GM19238 (cell line): Measurements from ENCODE around the gene DCX.

Experiments
- DNase-seq: peaks from one replicate; pipeline ENCODE4 v3.0.0; 2011; ENCODE audit warnings: low spot score; ENCODE audit not compliant: insufficient read length

DCX gene

DNA sequence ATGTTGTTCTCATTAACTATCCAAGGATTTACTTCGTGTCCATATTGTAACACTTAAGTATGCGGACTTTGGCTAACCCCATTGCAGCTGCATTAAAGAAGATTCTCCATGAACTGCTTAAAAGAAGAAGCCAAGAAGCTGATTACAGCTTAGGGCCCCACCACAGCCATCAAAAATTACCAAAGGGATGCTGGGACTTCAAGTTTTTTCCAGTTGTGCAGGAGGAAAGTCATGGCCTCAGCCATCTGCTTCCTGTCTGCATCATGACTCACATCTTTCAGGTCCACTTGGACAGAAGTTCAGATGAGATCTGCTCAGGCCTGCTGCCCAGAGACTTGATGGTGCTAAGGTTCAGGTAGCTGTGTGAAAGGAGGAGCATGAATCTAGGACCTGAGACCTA, 102.9 kb downstream of the DCX start:
- DNase-seq: no peak

DNA sequence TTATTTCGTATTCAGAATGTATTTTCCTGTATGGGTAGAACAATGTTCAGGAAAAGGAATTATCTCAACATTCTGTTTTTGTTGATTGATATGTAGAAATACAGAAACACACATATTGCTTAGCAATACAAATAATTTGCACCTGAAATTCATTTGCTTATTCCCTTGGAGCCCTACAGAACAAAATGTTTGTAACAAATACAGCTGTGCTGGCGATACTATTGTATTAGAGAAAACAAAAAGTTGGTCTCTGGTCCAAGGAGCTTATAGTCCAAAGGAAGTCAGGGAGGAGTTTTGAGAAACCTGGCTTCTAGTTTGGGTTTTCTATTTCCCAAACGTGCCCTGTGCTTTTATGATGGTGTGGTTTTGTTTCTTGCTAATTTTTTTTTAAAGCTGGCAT, 104.0 kb downstream of the DCX start:
- DNase-seq: no peak

DNA sequence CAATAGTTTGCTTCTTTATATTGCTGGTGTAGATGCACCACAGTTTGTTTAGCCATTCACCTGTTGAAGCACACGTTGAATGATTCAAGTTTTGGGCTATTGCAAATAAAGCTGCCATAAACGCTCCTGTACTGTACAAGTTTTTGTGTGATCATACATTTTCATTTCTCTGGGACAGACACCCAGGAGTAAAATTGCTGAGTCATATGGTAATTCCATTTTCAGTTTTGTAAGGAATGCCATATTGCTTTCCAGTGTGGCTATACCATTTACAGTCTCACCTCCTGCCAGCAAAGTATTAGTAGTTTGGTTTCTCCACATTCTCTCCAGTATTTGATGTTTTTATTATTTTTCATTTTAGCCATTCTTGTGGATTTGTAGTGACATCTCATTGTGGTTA, 109.7 kb downstream of the DCX start:
- DNase-seq: no peak

DNA sequence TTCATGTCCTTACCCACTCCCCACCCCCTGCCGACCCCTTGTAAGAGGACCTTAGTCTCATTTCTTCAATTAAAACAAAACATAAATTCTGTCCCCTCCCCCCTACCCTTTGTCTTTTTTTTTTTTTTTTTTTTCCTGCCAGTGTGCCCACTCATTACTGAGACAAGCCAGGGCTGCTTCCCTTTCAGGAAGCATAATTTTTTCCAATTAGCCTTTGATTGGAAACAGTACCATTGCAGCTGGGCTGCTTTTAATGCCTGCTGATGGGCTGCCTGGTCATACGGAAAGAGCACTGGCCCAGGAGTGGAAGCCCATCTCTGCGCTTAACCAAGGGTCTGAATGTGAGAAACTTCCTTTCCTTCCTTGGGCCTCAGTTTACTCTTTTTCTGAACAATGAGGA, 123.2 kb downstream of the DCX start:
- no peak for DNase-seq

DNA sequence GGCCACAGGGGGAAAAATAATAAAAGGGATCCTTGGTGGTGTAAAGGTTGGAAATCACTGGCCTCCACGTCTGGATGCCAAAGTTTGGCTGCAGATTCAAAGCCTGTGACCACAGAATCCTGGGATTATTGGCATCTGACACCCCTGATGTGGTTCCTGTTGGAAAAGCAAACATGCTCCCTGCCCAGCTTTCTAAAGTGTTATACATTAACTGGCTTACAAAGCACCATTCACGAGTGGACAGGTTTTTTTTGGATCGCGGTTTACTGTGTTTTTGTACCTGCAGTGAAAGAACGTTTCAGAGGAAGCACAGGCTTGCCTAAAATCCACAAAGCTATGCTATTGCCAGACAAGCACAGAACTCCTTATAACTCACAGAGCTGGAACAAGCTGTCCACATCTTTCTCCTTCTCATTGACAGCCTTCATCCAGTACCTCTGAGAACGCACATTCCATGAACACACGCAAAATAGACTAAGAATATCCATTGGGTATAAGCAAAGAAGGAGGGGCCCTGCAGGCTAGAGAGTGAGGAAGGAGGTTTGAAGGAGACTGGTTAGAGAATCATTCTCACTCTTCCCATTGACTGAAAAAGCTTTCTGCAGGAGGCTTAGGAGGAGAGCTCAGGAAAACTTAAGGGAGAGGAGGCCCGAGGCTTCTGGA, 127.2 kb downstream of the DCX start:
- no peak for DNase-seq

DNA sequence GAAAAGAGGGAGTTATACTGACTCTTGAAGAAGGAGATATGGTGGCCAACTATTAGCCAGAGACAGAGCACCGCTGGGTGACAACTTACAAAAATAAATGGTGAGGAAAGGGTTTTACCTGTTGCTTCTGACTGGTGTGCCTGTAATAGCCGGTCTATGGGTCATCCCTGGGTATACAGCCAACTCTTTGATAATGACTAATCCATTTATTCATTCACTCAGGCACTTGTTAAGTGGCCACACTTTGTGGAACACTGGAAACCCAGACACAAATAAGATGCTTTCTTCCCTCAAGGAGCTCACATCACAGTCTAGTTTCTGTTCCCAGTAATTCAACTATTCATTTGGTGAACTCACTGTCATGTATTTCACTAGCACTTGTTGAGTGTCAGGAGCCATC, 128.5 kb downstream of the DCX start:
- no peak for DNase-seq

DNA sequence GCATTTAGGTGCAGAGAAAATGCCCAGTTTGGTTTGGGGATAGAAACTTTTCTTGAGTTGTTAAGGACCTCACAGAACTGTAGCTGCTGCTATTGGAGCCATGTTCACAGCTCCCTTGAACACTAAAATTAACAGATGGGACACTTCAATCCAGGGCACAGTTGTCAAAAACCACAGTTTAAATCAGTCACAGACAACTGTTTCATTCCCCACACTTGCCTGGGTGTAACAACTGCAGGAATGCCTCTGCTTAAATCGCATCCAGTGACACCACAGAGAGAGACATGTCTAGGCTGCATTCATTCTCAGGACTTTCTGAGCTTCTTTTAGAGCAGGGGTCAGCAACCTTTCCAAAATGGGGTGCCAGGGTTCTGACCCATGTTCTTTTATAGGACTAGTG, 129.0 kb downstream of the DCX start:
- no peak for DNase-seq

DNA sequence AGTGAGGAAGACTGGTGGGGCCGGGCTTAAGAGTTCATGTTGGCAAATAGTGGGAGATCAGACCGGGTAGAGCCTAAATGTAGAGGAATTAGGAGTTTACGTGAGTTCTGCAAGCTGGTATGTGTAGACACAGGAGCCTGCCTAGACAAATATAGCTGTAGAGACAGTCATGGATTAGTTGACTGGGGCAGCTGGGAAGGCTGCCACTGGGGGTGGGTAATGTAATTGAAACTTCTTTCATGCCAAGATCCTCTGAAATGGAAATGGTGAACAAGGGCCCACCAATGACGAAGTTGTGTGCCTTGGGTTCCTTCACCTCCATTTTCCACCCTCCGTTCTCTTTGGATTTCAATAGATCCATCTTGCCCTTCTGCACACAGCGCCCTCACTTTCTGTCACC, 129.9 kb downstream of the DCX start:
- DNase-seq: no peak

DNA sequence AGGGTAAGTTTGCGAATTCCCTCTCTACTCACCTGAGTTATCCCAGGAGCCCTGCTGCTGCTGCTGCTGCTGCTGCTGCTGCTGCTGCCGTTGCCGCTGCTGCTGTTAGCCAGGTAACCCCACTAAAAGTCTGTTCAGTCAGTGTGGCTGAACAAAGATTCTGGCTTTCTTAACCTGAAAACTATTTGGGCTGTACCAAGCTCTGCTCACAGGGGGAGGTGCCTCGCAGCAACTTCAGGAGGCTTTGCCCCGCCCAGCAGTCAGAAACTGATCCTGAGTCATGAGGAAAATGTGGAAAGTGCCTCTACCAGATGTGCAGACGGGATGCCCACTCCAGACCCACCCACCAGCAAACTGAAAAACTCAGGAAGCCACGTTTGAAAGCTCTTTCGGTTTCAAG, 141.7 kb downstream of the DCX start, which contains the start of gene CAPN6:
CAPN6 (minus strand) TSS at position 145 of the 400 bp plus-strand sequence. CDS start 6,547 bp downstream, outside the sequence.
- no peak for DNase-seq

DNA sequence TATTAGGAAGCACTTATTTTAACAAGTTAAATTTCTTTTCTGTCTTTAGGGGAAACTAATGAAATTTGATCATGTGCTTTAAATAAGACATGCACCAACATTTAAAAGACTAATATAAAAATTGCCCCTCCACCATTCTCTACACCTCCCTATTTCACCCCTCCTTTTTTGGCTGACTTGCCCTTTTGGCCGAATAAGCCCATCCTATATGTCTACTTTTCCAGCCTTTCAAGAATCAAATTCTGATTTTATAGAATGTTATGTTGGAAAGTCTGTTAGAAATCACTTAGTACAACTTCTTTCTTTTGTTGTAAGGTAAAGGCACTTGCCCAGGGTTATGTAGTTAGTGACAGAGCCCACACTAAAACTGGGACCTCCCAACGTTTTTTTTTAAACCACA, 143.5 kb downstream of the DCX start:
- no peak for DNase-seq

DNA sequence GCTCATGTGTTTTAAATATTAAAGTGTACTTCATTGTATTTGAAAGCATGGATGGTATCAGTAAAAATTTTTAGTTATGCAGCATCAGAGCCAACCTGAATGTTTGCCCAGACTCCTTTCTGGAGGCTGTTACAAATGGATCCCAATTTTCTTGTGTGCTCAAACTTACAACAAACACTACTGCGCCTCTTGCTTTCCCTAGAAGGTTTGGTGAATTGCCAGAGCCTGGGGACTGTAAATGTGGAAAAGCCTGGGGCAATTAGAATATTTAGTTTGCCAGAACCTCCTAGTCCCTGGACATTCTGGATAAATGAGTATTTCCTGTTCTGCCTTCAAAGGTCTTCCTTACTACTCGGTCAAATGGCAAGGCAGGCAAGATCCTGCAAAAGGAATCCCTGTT, 146.5 kb downstream of the DCX start:
- no peak for DNase-seq

DNA sequence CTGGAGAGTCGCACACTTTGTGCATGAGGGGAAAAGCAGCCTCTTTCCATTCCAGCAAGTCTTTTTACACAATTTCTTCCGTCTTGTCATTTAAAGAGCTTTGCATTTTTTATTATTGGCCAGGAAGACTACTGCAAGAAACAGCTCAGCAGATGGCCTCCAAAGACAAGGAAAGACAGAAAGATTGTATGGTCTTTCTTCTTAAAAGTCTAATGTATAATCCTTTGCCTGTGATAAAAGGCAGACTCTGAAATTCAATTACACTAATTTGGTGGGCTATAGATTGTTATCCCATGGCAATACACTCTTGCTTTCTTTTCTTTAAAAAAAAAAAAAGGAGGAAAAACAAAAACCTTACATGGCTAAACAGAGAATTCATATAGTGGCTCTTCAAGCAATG, 147.6 kb downstream of the DCX start:
- no peak for DNase-seq

DNA sequence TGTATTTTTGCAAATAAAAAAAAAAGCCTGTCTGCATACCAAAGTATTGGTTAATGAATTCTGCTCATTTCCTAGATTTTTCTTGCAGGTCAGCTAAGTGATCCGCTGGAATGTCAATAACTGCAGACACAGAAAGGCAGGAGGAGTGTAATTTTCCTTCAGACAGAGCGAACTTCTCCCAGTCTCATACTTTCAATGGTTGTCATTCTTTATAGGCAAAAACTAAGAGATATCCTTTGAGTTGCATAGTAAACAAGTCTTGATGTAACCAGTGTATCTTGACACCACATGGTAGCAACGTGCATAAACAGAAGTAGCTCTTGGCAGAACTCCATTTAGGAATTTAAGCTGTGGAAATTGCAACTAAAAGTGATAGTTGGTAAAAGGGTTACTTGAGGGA, 149.9 kb downstream of the DCX start:
- no peak for DNase-seq

DNA sequence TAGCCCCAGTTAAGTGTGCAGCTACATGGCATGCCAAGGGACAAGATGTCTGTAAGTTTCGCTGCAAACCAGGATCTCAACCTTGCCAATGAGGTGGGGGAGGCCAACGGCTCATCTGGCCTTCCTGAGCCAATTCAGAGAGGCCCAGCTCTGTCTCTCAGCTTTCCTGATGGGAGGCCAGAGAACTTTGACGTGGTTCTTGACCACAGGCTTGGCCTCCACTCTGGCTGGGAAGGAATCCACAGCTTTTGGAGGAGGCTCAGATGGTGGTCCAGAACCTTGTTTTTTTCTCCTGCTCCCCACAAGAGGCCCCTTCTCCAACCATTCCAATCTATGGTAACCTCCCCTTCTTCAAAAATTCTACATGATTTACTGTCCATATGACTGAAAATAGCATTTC, 151.5 kb downstream of the DCX start:
- no peak for DNase-seq

DNA sequence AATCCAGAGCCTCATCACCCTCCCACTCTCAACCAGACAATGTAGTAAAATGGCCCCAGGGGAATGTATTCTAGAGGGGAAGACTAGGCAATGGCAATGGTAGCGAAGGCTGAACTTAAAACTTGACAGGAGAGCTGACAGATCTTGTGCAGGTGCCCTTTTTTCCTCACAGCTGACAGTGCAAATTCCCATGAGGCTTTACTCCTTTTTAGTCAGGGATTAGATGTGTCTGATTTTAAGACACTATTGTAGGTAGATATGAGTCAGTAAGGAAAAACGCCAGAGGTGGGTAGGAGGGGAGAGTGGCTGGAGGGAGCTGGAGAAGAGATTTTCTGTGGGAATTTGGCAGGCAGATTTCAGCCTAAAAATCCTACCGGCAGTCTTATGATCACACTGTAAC, 152.4 kb downstream of the DCX start:
- no peak for DNase-seq

DNA sequence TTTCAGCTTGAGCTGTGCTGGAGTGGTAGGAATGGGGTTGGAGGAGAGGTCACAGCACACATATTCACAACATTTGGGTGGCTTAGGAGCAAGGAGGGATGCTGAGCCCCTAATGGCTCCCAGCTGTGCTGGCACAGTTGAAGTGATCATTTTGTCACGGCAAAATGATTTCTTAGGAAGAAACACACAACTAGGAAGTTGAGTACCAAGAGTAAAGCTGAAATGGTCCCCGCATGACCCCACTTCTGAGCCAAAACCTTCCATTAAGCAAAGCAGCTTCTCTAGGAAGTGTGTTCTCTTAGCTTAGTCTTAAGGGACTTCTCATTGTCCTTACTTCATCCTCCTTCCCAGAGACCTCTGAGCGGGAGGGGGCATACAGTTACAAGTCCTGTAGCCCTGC, 154.3 kb downstream of the DCX start:
- no peak for DNase-seq

DNA sequence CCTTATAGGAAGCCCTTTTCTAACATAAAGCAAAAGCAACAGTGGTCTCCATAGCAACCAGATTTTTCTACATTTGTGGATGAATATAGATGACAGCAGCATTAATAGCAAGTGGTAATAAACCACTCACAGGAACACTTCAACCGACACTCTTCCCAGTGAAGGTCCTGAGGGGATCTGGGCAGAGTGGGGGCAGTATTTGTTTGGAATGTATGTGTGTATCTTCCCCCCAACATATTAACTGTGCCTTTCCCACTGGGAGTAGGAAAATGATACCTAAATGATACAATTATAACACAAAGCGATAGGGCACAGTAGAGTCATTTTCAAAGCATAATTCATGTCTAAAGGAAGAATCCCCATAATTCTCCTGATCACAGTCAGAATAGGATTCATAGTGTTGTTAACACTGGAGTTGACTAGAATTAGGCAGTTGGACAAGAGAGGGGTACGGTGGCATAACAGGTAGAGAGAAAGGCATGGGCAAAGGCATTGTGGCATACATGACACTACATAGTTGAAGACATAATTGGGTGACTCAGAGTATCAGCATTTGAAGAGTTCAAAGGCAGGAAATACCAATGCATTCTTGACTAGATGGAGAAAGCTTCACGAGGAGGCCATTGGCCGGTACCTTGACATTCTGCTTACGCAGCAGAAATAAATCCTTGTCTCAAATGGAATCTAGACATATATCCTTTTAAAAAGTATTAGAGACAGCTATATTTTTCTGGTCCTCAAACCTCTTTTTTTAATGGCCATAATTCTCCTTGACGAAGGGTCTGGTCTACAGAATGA, 156.9 kb downstream of the DCX start:
- no peak for DNase-seq

DNA sequence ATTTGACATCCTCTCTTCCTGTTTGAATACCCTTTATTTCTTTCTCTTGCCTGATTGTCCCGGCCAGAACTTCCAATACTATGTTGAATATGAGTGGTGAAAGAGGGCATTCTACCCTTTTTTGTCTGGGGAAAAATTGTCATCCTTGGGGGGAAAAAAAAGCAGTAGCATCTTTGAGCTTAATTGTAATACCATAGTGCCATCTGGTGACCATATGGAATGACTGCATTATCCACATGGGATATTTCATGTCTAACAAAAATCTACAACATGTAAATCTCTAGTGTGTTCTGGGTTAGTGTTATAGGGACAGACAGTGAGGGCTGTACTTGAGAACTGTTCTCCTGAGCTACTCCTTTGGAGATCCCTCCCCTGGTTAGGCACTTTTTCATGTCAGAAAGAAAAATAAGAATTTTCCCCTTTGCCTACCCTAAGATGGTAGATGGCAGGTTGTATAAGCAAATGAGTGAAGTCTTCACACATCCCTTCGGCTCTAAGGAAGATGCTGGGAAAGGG, 167.7 kb downstream of the DCX start:
- no peak for DNase-seq
